Superior temporal gyrus (tissue), 1 donor: Measurements from ENCODE around the gene C6orf58.

Source experiments
- DNase-seq: peaks from one replicate; pipeline ENCODE4 v3.0.0-alpha.2; 2016; ENCODE audit errors: extremely low spot score

Gene C6orf58

GRCh38 chr6:127576874-127577273 lies at the start of gene C6orf58:
Gene C6orf58 (plus strand): TSS chr6:127577174. CDS start chr6:127577186, 12 bp downstream.
- DNase-seq = no peak

DNA sequence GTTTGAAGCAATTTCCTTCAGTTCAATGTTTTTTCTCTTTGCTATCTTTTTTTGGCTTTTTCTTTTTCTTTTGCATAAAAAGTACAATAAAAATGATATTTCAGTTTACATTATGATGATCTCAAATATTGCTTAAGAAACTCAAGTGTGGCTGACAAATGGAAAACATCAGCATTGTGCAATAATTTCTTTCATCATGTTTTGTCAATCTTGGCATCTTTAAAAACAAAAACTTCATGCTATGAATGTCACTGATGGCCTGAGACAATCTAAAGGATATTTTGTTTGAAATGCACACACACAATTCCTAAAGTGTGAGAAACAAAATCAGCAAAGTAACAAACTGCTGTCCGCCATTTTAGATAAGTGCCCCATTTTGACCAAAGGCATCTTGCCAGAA lies 44.0 kb upstream of the C6orf58 start:
- no peak for DNase-seq

- DNase-seq = no peak
Measured at GRCh38 chr6:127533736-127534135, 43.2 kb upstream of the C6orf58 start.

- no peak for DNase-seq
Measured at GRCh38 chr6:127538750-127539264, 38.2 kb upstream of the C6orf58 start.

- DNase-seq = peak; percentile 64
Measured at GRCh38 chr6:127539272-127539671, 37.7 kb upstream of the C6orf58 start.

- DNase-seq = no peak
Measured at GRCh38 chr6:127547215-127547614, 29.8 kb upstream of the C6orf58 start.

DNA sequence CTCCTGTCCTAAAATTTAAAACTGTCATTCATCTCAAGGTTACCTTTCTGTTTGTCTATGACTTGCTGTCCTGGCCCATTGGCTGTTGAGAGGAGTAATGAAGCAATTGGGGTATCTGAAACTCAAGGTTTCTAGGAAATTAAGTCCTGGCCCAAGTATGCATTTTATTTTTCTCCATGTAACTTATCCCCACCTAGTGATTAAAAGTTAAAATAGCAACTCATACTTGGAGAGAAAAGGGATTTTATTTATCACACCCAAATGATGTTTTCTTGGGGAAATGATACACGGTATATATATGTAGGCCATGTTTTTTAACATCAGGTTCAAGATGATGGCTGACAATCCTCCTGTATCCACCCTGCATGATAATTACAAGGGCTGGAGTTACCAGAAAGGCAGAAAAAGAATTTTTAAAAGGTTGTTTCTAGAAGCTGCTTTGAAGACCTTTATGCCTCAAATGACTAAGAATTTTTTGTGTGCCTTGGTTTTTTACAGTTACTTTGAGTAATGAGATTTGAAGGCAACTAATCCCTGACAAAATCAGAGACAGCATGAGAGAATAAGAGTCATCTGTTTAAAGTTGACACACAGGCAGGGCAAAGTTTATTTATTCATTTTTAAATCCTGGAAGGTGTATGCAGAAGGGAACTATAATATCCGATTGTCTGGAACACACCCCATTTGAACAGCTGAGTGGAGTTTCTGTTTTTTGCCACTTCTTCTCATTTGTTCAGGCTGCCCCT lies 28.9 kb upstream of the C6orf58 start:
- peak; percentile 24 for DNase-seq

GRCh38 chr6:127550403-127550802 lies 26.6 kb upstream of the C6orf58 start:
- DNase-seq = no peak

DNA sequence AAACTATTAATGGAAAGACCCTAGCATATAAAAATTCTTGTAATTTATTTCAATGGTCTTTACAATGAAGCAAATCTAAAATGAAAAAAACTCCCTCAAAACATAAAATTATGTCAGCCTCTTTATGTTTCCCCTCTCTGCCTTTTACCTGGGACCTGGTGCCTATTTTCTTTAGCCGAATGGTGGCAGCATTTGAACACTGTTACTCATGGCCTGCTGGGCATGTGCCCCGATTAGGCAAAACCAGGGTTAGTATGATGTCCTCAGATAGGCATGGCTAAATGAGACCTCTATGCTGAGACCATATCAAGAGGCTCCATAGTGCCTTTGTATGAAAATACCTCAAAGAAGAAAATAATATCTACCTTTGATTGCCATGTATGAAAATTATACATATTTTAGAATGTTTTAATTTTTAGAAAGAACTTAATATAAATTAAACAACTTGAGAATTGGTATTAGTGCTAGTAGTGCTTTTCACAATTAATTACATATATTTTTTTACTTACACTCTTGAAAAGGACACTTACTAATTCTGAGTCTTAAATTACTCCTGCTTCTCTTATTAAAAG lies 22.5 kb upstream of the C6orf58 start:
- peak; percentile 31 for DNase-seq

GRCh38 chr6:127561660-127562059 lies 15.3 kb upstream of the C6orf58 start:
- no peak for DNase-seq

- no peak for DNase-seq
Measured at GRCh38 chr6:127564761-127565160, 12.2 kb upstream of the C6orf58 start.

GRCh38 chr6:127566119-127566518 lies 10.9 kb upstream of the C6orf58 start:
- no peak for DNase-seq

- DNase-seq = no peak
Measured at GRCh38 chr6:127566651-127567050, 10.3 kb upstream of the C6orf58 start.

DNA sequence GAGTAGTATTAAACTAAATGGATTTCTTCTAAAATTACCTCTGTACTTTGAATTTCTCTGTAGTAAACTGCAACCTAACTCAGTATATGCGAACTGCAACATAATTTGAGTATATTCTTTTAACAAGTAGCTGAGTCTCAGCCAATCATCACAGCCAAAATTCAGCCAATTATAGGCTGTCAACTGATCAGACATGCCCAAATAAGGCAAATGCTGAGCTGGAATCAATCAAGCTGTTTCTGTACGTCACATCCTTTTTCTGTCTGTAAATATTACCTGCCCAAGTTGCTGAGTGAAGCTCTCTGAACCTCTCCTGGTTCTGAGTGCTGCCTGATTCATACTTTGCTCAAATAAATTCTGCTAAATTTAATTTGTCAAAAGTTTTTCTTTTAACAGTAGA lies 9.5 kb upstream of the C6orf58 start:
- no peak for DNase-seq

- no peak for DNase-seq
Measured at GRCh38 chr6:127570739-127571389, 6.1 kb upstream of the C6orf58 start.

- DNase-seq = no peak
Measured at GRCh38 chr6:127578900-127579299, 1.9 kb downstream of the C6orf58 start.

DNA sequence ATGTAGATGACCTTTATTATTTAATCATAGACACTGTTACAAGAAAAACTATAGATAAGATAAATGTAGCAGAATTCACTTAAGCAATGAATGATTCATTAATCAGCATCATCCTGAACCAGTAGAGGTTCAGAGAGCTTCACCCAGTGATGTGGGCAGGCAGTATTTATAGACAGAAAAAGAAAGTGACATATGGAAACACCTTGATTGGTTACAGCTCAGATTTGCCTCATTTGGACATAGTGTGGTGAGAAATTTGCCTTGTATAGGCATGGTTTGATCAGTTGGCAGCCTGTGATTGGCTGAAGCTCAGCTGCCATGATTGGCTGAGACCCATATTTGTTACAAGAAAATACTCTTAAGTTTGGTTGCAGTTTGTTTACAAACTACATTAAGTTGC lies 4.6 kb downstream of the C6orf58 start:
- no peak for DNase-seq

DNA sequence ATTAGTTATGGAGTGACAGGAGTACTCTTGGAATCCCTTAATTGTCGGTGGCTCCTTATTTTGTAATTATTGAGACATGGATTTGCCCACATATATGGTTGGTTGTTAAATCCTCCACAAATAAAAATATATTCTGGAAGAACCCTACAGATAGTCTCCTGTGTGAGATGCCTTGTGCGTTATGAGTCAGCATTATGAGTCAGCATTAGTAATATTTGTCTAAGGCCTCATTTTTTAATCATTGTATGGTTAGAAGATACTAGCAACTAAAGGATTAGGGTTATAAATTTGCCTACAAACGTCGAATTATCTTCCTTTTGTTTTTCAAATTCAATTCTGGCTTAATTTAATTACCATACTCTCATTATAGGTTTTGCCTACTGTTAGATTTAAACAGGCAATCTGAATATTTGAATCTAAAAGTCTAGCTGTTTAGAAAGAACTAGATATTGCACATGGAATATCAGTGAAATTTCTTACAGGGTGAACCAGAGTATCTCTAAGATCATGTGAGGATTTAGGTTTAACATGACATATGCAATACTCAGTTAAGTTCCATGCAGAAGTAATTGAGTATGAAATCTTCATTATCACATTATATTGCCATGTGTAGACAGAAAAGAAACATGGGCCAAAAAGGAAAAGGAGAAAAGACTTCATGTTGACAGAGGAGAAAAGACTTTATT lies 5.9 kb downstream of the C6orf58 start:
- no peak for DNase-seq

DNA sequence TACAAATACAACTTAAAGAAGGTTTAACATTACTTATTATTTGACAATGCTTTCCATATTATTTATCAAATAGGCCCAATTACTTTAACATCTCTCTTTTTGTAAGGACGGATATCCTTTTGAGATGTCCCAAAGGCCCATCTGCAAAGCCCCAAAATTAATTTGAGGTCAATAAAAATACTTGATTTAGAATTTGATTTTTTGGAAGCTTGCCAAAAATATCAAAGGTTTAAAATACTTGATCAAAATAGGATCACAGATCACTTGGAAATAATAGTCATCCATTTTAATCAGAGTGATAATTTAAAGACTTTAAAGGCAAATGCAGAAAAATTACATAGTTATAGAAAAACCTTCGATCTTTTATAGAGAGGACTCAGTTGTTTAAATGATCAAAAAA lies 8.1 kb downstream of the C6orf58 start:
- DNase-seq = no peak

DNA sequence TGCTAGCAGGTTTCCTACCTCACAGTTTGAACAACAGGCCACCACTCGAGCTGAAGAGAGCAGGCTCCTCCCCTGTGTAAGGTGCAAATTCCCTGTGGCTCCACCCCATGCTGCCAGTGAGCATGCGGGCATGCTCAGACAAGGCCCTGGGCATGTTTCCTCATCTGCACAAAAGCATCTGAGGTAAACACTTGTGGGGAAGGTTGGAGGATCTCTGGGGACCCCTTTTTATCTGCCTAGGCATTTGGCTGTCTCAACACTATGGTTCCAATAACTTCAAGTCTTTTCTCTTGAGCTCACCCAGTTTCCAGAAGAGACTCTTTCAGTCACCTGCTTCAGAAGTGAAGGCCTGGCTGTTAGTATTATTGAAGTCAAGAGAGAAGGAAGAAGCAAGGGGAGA lies 9.4 kb downstream of the C6orf58 start:
- no peak for DNase-seq

GRCh38 chr6:127587875-127588274 lies 10.9 kb downstream of the C6orf58 start:
- DNase-seq = no peak

- DNase-seq = no peak
Measured at GRCh38 chr6:127589135-127589534, 12.2 kb downstream of the C6orf58 start.
